ENCODE results near the gene ABCC4.

The ABCC4 gene

GRCh38 chr13:95113601-95114000, 187.7 kb downstream of the ABCC4 start:
- DNase-seq (ENCODE audit: low read depth): no peak

GRCh38 chr13:95112883-95113282, 188.4 kb downstream of the ABCC4 start:
- DNase-seq (ENCODE audit: low read depth): no peak

GRCh38 chr13:95111608-95112007, 189.6 kb downstream of the ABCC4 start:
- DNase-seq (ENCODE audit: low read depth): no peak

- DNase-seq (ENCODE audit: low read depth): no peak
These were observed 194.7 kb downstream of the ABCC4 start for GRCh38 chr13:95106562-95106961.

- DNase-seq (ENCODE audit: low read depth): no peak
These were observed 200.5 kb downstream of the ABCC4 start for GRCh38 chr13:95100525-95101433.

GRCh38 chr13:95099541-95099940, 201.7 kb downstream of the ABCC4 start:
- no peak for DNase-seq (ENCODE audit: low read depth)

GRCh38 chr13:95098916-95099315, 202.3 kb downstream of the ABCC4 start:
- DNase-seq (ENCODE audit: low read depth): no peak

GRCh38 chr13:95091755-95092154, 209.5 kb downstream of the ABCC4 start:
- no peak for DNase-seq (ENCODE audit: low read depth)

- DNase-seq (ENCODE audit: low read depth): no peak
These were observed 213.4 kb downstream of the ABCC4 start for GRCh38 chr13:95087746-95088305.

GRCh38 chr13:95086761-95087160, 214.5 kb downstream of the ABCC4 start:
- no peak for DNase-seq (ENCODE audit: low read depth)

- no peak for DNase-seq (ENCODE audit: low read depth)
These were observed 217.5 kb downstream of the ABCC4 start for GRCh38 chr13:95083758-95084157.

- no peak for DNase-seq (ENCODE audit: low read depth)
These were observed 218.2 kb downstream of the ABCC4 start for GRCh38 chr13:95083066-95083465.

GRCh38 chr13:95075506-95075905, 225.7 kb downstream of the ABCC4 start:
- DNase-seq (ENCODE audit: low read depth): no peak

- DNase-seq (ENCODE audit: low read depth): no peak
These were observed 226.4 kb downstream of the ABCC4 start for GRCh38 chr13:95074820-95075219.

- DNase-seq (ENCODE audit: low read depth): no peak
These were observed 227.4 kb downstream of the ABCC4 start for GRCh38 chr13:95073747-95074311.

GRCh38 chr13:95067303-95067702, 233.9 kb downstream of the ABCC4 start:
- no peak for DNase-seq (ENCODE audit: low read depth)

GRCh38 chr13:95060014-95060519, 241.2 kb downstream of the ABCC4 start:
- no peak for DNase-seq (ENCODE audit: low read depth)

GRCh38 chr13:95059306-95059705, 241.9 kb downstream of the ABCC4 start:
- no peak for DNase-seq (ENCODE audit: low read depth)

GRCh38 chr13:95058680-95059079, 242.6 kb downstream of the ABCC4 start:
- DNase-seq (ENCODE audit: low read depth): no peak

- no peak for DNase-seq (ENCODE audit: low read depth)
These were observed 245.0 kb downstream of the ABCC4 start for GRCh38 chr13:95056266-95056665.

GRCh38 chr13:95050800-95051615, 250.2 kb downstream of the ABCC4 start:
- no peak for DNase-seq (ENCODE audit: low read depth)

GRCh38 chr13:95049772-95050171, 251.5 kb downstream of the ABCC4 start:
- DNase-seq (ENCODE audit: low read depth): no peak

Data from T follicular helper cell (primary cell).